GM12878 (cell line): ENCODE measurements around the gene PDE9A. TPM values are rescaled to one million over a fixed set of nuclear protein-coding genes. Genes with fewer than 3 reads are reported as not detected.

Experiments
- ATAC-seq: fragments of 200-7000 bp; cut with Tn5 transposase; 3 replicates; pipeline ENCODE4 v1.9.1; 2020; ENCODE audit warnings: mild to moderate bottlenecking, moderate library complexity
- BruUV-seq: library from RNA; stranded (reverse); fragments of 400-500 nt; replicated peaks from 2 replicates; lab custom pipeline; 2021; lab: Mats Ljungman, UMichigan
- CTCF ChIA-PET: fragments of 300-600 bp; sonication (Branson Sonifier 250); formaldehyde crosslinking; extraction: SDS; loops from one replicate; lab custom pipeline; 2021; ENCODE audit warnings: inconsistent platforms; lab: Yijun Ruan, JAX
- POLR2A ChIA-PET: fragments of 350-600 bp; formaldehyde crosslinking; extraction: SDS; loops from one replicate; lab custom pipeline; 2021; ENCODE audit warnings: inconsistent platforms; lab: Charles Lee
- RAD21 ChIA-PET: fragments of 300-600 bp; sonication (Branson Sonifier 250); formaldehyde crosslinking; loops from one replicate; lab custom pipeline; 2023; ENCODE audit warnings: antibody characterized with exemption; ENCODE audit not compliant: unreplicated experiment; lab: Charles Lee
- SMC1A ChIA-PET: fragments of 300-600 bp; sonication (Branson Sonifier 250); formaldehyde crosslinking; loops from one replicate; lab custom pipeline; 2023; ENCODE audit not compliant: unreplicated experiment, uncharacterized antibody; lab: Charles Lee
- DNase-seq: peaks from one replicate; pipeline ENCODE4 v3.0.0-alpha.2; 2011; ENCODE audit warnings: low read depth, low spot score
- FAIRE-seq: peaks from 3 replicates; lab custom pipeline; 2011; peaks lifted over from hg19 to GRCh38; lab: Jason Lieb, UNC
- H2AFZ ChIP-seq: 2 replicates; pipeline ENCODE4 v1.6.0; 2011; ENCODE audit warnings: low read depth, low read length, control low read depth; ENCODE audit not compliant: control insufficient read depth
- H3K27ac ChIP-seq: 2 replicates; pipeline ENCODE4 v1.5.1; 2011; ENCODE audit warnings: control low read depth; ENCODE audit not compliant: control insufficient read depth, insufficient read depth
- H3K27me3 ChIP-seq, 2 experiments: replicated peaks in 1 of 2; 2 replicates each; pipeline versions ENCODE4 v1.6.0 to v1.6.1; 2011; ENCODE audit warnings: low read length in 1 of 2; ENCODE audit not compliant: control insufficient read depth in 2 of 2, insufficient read depth in 2 of 2
- H3K36me3 ChIP-seq, 2 experiments: 2 replicates each; pipeline ENCODE4 v1.5.1; 2011; ENCODE audit warnings: low read length in 1 of 2; ENCODE audit not compliant: control insufficient read depth in 2 of 2, insufficient read depth in 2 of 2
- H3K4me1 ChIP-seq: 2 replicates; pipeline ENCODE4 v1.6.1; 2011; ENCODE audit warnings: mild to moderate bottlenecking, low read length, moderate library complexity, mixed read lengths; ENCODE audit not compliant: control insufficient read depth, insufficient read depth
- H3K4me2 ChIP-seq: 2 replicates; pipeline ENCODE4 v1.6.0; 2011; ENCODE audit warnings: control low read depth; ENCODE audit not compliant: control insufficient read depth, insufficient read depth
- H3K4me3 ChIP-seq: fragments of 200-600 bp; sonication (generic); 2 replicates; pipeline ENCODE4 v1.5.1; 2016
- H3K79me2 ChIP-seq: 2 replicates; pipeline ENCODE4 v1.6.0; 2011; ENCODE audit warnings: low read length; ENCODE audit not compliant: control insufficient read depth, insufficient read depth
- H3K9ac ChIP-seq: 2 replicates; pipeline ENCODE4 v1.8.0; 2011; ENCODE audit warnings: low read length, control low read depth, mixed read lengths; ENCODE audit not compliant: control insufficient read depth, insufficient read depth
- H3K9me3 ChIP-seq: replicated peaks from 3 replicates; pipeline ENCODE4 v1.5.1; 2011; ENCODE audit warnings: mild to moderate bottlenecking, low read length; ENCODE audit not compliant: control insufficient read depth, insufficient read depth
- H4K20me1 ChIP-seq: 2 replicates; pipeline ENCODE4 v1.6.0; 2011; ENCODE audit not compliant: control insufficient read depth, insufficient read depth
- BCL11A ChIP-seq: IDR thresholded peaks from 2 replicates; pipeline ENCODE4 v1.6.1; 2011; ENCODE audit warnings: low read depth, low read length
- BCLAF1 ChIP-seq: fragments of 450-650 bp; IDR thresholded peaks from 2 replicates; pipeline ENCODE4 v1.6.1; 2017; ENCODE audit warnings: antibody characterized with exemption, mild to moderate bottlenecking, moderate library complexity
- CHD2 ChIP-seq: IDR thresholded peaks from 2 replicates; pipeline ENCODE4 v1.6.1; 2011; ENCODE audit warnings: low read depth, low read length, improper control_type of control experiment, borderline replicate concordance
- EGR1 ChIP-seq, 2 experiments: IDR thresholded peaks; 1 replicate in 1 of 2; 2 replicates in 1 of 2; pipeline ENCODE4 v1.6.1; 2011 to 2012; ENCODE audit warnings: low read depth in 2 of 2, low read length in 2 of 2, borderline replicate concordance in 1 of 2, mild to moderate bottlenecking in 1 of 2, moderate library complexity in 1 of 2
- ETV6 ChIP-seq, 2 experiments: fragments of 450-650 bp in 1 of 2; IDR thresholded peaks in 1 of 2; conservative IDR thresholded peaks in 1 of 2; 2 replicates each; pipeline ENCODE4 v1.6.1; 2014; ENCODE audit warnings: antibody characterized with exemption in 1 of 2, borderline replicate concordance in 1 of 2, low read depth in 1 of 2, mild to moderate bottlenecking in 1 of 2, moderate library complexity in 1 of 2
- POLR2AphosphoS5 ChIP-seq: IDR thresholded peaks from 2 replicates; pipeline ENCODE4 v1.6.1; 2011; ENCODE audit warnings: mild to moderate bottlenecking, low read length, inconsistent platforms
- SMC3 ChIP-seq: IDR thresholded peaks from 2 replicates; pipeline ENCODE4 v1.6.1; 2011; ENCODE audit warnings: low read length, improper control_type of control experiment, borderline replicate concordance
- SREBF2 ChIP-seq: IDR thresholded peaks from 2 replicates; pipeline ENCODE4 v1.6.1; 2012; ENCODE audit warnings: mild to moderate bottlenecking, low read length
- YY1 ChIP-seq: IDR thresholded peaks from 2 replicates; pipeline ENCODE4 v1.6.1; 2011; ENCODE audit warnings: low read depth, mild to moderate bottlenecking, low read length
- ZNF207 ChIP-seq: fragments of 450-650 bp; IDR thresholded peaks from 2 replicates; pipeline ENCODE4 v1.6.1; 2014; ENCODE audit warnings: antibody characterized with exemption, mild to moderate bottlenecking, borderline replicate concordance
- WGBS: methylation state at CpG from one replicate; pipeline ENCODE4 v1.1.6; 2016; ENCODE audit warnings: low lambda C conversion rate; ENCODE audit not compliant: insufficient replicate concordance, insufficient coverage; ENCODE audit errors: missing lambda C conversion rate; 5-methylcytosine and 5-hydroxymethylcytosine counted together
- in situ Hi-C: fragments of 300-500 bp; cut with MboI; formaldehyde crosslinking; loops from 9 replicates; pipeline ENCODE4 v1.14.3; 2018; ENCODE audit warnings: mixed read lengths
- intact Hi-C: fragments of 100-400 bp; cut with micrococcal nuclease; formaldehyde crosslinking; loops from one replicate; pipeline ENCODE4 v1.14.2; 2022; ENCODE audit not compliant: unreplicated experiment
- polyA plus RNA-seq, 11 experiments: library from polyadenylated mRNA; depleted of rRNA in 4 of 11; unstranded in 6 of 11; stranded (reverse) in 5 of 11; fragments of >200 nt; fragmentation: Nextera tagmentation in 4 of 11; fragmentation: Illumina TruSeq in 1 of 11; extraction: Ambion mirVana in 4 of 11; extraction: Trizol in 1 of 11; gene quantifications; 1 replicate in 1 of 11; 2 replicates in 10 of 11; pipeline versions ENCODE4 v1.2.1 to v1.2.3, GENCODE V29; 2011 to 2016; ENCODE audit warnings: inconsistent platforms in 2 of 11, missing spikeins in 2 of 11, low read depth in 1 of 11
- total RNA-seq, 4 experiments: library from RNA; depleted of rRNA in 3 of 4; stranded (reverse); fragments of >200 nt in 3 of 4; fragmentation: Illumina TruSeq in 1 of 4; extraction: Trizol in 1 of 4; gene quantifications; 2 replicates each; pipeline versions ENCODE4 v1.2.1 to v1.2.3, GENCODE V29; 2013 to 2021

The PDE9A gene
- total and polyA plus RNA-seq, 10 of the 15 experiments (the other 5 are each of a cell fraction or from before 2014, with no cell fraction given), result 0.08 to 0.45 (median 0.20) TPM; not detected in 1

DNA sequence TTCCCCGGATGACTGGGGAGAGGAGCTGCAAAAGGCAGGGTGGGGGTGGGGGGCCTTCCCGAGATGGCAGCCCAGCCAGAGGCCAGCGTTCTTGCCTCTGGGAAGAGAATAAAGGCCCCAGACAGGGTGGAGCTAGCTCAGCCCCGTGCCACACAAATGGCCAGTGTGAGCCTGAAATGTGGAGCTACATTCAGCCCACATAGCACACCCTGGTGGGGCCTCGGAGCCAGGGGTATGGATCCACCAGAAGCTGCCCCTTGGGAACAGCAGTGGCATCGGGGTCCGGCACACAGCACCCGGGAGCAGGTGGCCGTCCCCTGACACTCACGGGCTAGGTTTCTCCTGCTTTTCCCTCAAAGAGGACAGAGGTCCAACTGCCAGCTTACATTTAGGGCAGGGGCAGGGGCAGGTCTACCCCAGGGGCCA is 93.9 kb downstream of the PDE9A start:
- SMC1A ChIA-PET, result no interaction called here
- FAIRE-seq (no peak), ATAC-seq (no peak), DNase-seq (no peak)
- peaks cover 4% of the 10 kb centered on the region in 2 experiments; a peak in 3 of 4 replicates for H3K27me3 ChIP-seq
- in situ Hi-C loops, result no loop called here
- H3K4me3 ChIP-seq, result no peak overlapping the region
- RAD21 ChIA-PET, result no interaction called here
- no peak for TF ChIP-seq BCL11A
- no peak for TF ChIP-seq BCLAF1
- TF ChIP-seq ETV6 (conservative IDR thresholded peaks at IDR 0.05 in 1 of 2, IDR thresholded peaks at IDR 0.05 in 1 of 2; ENCODE audit: borderline replicate concordance in 1 of 2, low read depth in 1 of 2), result no peak
- no peak for TF ChIP-seq SREBF2
- no peak for TF ChIP-seq ZNF207
- no peak for TF ChIP-seq EGR1 (IDR thresholded peaks at IDR 0.05; ENCODE audit: borderline replicate concordance in 1 of 2, low read depth in 2 of 2, low read length in 2 of 2)
- TF ChIP-seq POLR2AphosphoS5, result no peak
- TF ChIP-seq YY1, result no peak
- no peak for TF ChIP-seq SMC3
- no peak for TF ChIP-seq CHD2
- no peak overlapping the region for H3K27ac ChIP-seq
- H3K4me2 ChIP-seq, result no peak overlapping the region
- H2AFZ ChIP-seq, result no peak overlapping the region
- no peaks in the 10 kb centered on the region for H3K9me3 ChIP-seq
- WGBS, result 27% methylated on average over 10 of the region's 10 CpGs
- CTCF ChIA-PET, result interaction anchor here (0.9 kb wide), 1 partner anchor 9 kb away, joined by 3 read pairs; no protein-coding TSS in a partner anchor
- H3K9ac ChIP-seq, result no peak overlapping the region
- POLR2A ChIA-PET, result no interaction called here
- no peaks in the 10 kb centered on the region for H3K36me3 ChIP-seq
- intact Hi-C loops, result no loop called here
- no peaks in the 10 kb centered on the region for H3K79me2 ChIP-seq
- H4K20me1 ChIP-seq, result no peaks in the 10 kb centered on the region
- H3K4me1 ChIP-seq, result no peaks in the 10 kb centered on the region
- BruUV-seq, result no TSS peak
